K562 (cell line): ENCODE results near the gene EIF1B. TPM values are rescaled to one million over a fixed set of nuclear protein-coding genes. Genes with fewer than 3 reads are reported as not detected.

Experiments used
- EGR1 ChIP-seq: fragments of 450-650 bp; conservative IDR thresholded peaks from 2 replicates; pipeline ENCODE4 v1.6.1; 2017; ENCODE audit warnings: mild to moderate bottlenecking
- EP300 ChIP-seq: IDR thresholded peaks from 2 replicates; pipeline ENCODE4 v1.6.1; 2012; ENCODE audit warnings: low read length, improper control_type of control experiment
- EP400 ChIP-seq: fragments of 450-650 bp; IDR thresholded peaks from 2 replicates; pipeline ENCODE4 v1.6.1; 2017; ENCODE audit warnings: antibody characterized with exemption, mild to moderate bottlenecking, moderate library complexity
- GATAD2A ChIP-seq: fragments of 450-650 bp; IDR thresholded peaks from 2 replicates; pipeline ENCODE4 v1.6.1; 2017
- NELFE ChIP-seq: IDR thresholded peaks from 2 replicates; pipeline ENCODE4 v1.6.1; 2011; ENCODE audit warnings: mild to moderate bottlenecking; ENCODE audit not compliant: insufficient read depth, insufficient read length
- RBFOX2 ChIP-seq: fragments of 200-400 bp; formaldehyde crosslinking; IDR thresholded peaks from 2 replicates; pipeline ENCODE4 v1.6.1; 2017; ENCODE audit warnings: low read depth, mild to moderate bottlenecking, low read length, moderate library complexity
- RFX5 ChIP-seq: IDR thresholded peaks from 2 replicates; pipeline ENCODE4 v1.6.1; 2011; ENCODE audit warnings: low read depth, mild to moderate bottlenecking, improper control_type of control experiment, low read length
- TBL1XR1 ChIP-seq, 2 experiments: IDR thresholded peaks; 2 replicates each; pipeline ENCODE4 v1.6.1; 2012; ENCODE audit warnings: improper control_type of control experiment in 2 of 2, low read length in 2 of 2, mild to moderate bottlenecking in 1 of 2
- TEAD4 ChIP-seq, 2 experiments: sonication (generic) in 1 of 2; formaldehyde crosslinking in 1 of 2; IDR thresholded peaks; 2 replicates each; pipeline versions ENCODE4 v1.6.1 to v1.8.0; 2012 to 2022; ENCODE audit warnings: borderline replicate concordance in 1 of 2, inconsistent platforms in 1 of 2, low read length in 1 of 2, mild to moderate bottlenecking in 1 of 2, missing genetic modification reagents in 1 of 2
- YBX1 ChIP-seq: fragments of 450-650 bp; IDR thresholded peaks from 2 replicates; pipeline ENCODE4 v1.7.1; 2016; ENCODE audit warnings: mild to moderate bottlenecking
- ZFX ChIP-seq: sonication (generic); formaldehyde crosslinking; IDR thresholded peaks from 2 replicates; pipeline ENCODE4 v1.8.0; 2022; ENCODE audit warnings: mild to moderate bottlenecking, missing genetic modification reagents, moderate library complexity
- ZNF12 ChIP-seq: sonication (generic); formaldehyde crosslinking; IDR thresholded peaks from 2 replicates; pipeline ENCODE4 v1.4.0; 2020; ENCODE audit warnings: mild to moderate bottlenecking, missing genetic modification reagents
- ZNF23 ChIP-seq: fragments of 250-450 bp; sonication (Bioruptor Pico); IDR thresholded peaks from 2 replicates; pipeline ENCODE4 v1.4.0; 2020; ENCODE audit warnings: mild to moderate bottlenecking
- ZNF274 ChIP-seq: IDR thresholded peaks from 2 replicates; pipeline ENCODE4 v1.6.1; 2011; ENCODE audit warnings: low read depth, mild to moderate bottlenecking, low read length, moderate library complexity, borderline replicate concordance
- ZNF324 ChIP-seq: fragments of 250-450 bp; sonication (Bioruptor Pico); IDR thresholded peaks from 2 replicates; pipeline ENCODE4 v1.4.0; 2020; ENCODE audit warnings: mild to moderate bottlenecking
- polyA plus RNA-seq, 8 experiments: library from polyadenylated mRNA; depleted of rRNA in 4 of 8; stranded (reverse) in 5 of 8; unstranded in 3 of 8; fragments of >200 nt; fragmentation: Nextera tagmentation in 2 of 8; fragmentation: Illumina TruSeq in 1 of 8; extraction: Ambion mirVana in 2 of 8; extraction: Trizol in 1 of 8; gene quantifications; 2 replicates each; pipeline versions ENCODE4 v1.2.1 to v1.2.3, GENCODE V29; 2011 to 2014; ENCODE audit warnings: inconsistent platforms in 1 of 8, missing spikeins in 1 of 8
- total RNA-seq, 7 experiments: library from RNA; depleted of rRNA in 6 of 7; stranded (reverse); fragments of >200 nt in 6 of 7; fragmentation: Illumina TruSeq in 2 of 7; extraction: Trizol in 2 of 7; gene quantifications; 2 replicates each; pipeline versions ENCODE4 v1.2.1 to v1.2.3, GENCODE V29; 2011 to 2021; ENCODE audit warnings: low replicate concordance in 1 of 7
- TF ChIP-seq, protein P1 (sequence below): sonication (generic); formaldehyde crosslinking; IDR thresholded peaks from 2 replicates; pipeline ENCODE4 v1.8.0; 2023; ENCODE audit warnings: missing genetic modification reagents, mild to moderate bottlenecking, borderline replicate concordance
- TF ChIP-seq, protein P2 (sequence below): fragments of 450-650 bp; IDR thresholded peaks from 2 replicates; pipeline ENCODE4 v1.6.1; 2016; ENCODE audit warnings: borderline replicate concordance

EIF1B gene
- total and polyA plus RNA-seq, 9 of the 15 experiments (the other 6 are each of a cell fraction or from before 2014, with no cell fraction given), result 18.1 to 184 (median 78.9) TPM

DNA sequence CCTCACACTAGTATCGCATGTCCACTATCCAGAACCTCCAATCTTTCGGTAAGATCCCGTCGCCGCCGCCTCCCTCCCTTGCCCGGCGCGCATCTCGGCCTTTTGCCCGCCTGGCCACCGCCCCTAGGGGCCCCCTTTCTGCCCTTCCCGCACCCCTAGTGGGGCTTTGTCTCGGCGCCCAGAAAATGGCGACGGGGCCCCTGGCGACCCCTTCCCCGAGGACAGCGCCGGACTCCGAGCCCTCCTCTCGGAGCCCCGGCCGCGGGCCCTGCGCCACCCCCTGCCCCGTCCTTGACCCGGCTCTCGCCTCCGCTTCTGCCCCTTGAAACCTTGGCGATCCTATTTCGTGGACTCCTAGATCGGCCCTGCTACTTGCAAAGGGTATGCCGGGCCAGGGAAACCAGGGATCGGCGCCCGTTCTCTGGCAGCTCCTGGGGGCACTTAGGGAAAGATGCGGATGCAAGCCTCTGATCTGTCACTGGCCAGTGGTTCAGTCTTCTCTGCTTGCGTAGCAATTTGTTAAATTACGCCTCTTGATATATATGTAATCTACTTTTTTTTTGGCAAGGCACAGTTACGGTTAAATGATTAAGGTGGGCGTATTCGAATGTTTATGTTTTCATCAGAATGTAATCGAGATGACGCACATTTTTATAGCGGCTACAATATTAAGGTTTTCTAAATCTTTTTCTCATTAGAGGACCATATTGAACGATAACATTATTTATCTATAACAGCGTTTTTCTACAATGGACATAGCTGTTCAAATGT lies 603 bp downstream of the EIF1B start (continued):
- TF ChIP-seq RFX5 (no peak), NELFE (no peak), GATAD2A (peak; percentile 32; the same call in 1 of the 2 replicates), ZNF23 (no peak), RBFOX2 (peak; percentile 96), ZNF324 (no peak), EGR1 (no peak), ZNF12 (CRISPR knock-in tag) (no peak), TBL1XR1 (IDR thresholded peaks at IDR 0.05; ENCODE audit: low read length in 2 of 2) (no peak; a peak in 1 of 4 replicates), ZNF274 (no peak), EP300 (no peak), ZFX (CRISPR knock-in tag) (peak; percentile 69; the same call in 1 of the 2 replicates), YBX1 (no peak), TEAD4 (IDR thresholded peaks at IDR 0.05; ENCODE audit: low read length) (no peak), TEAD4 (CRISPR knock-in tag; IDR thresholded peaks at IDR 0.05; ENCODE audit: borderline replicate concordance) (0 out of 2 replicates have a peak, but pooled peaks have one; percentile 17), EP400 (peak; percentile 55; the same call in 1 of the 2 replicates)
- TF ChIP-seq, protein P1, sequence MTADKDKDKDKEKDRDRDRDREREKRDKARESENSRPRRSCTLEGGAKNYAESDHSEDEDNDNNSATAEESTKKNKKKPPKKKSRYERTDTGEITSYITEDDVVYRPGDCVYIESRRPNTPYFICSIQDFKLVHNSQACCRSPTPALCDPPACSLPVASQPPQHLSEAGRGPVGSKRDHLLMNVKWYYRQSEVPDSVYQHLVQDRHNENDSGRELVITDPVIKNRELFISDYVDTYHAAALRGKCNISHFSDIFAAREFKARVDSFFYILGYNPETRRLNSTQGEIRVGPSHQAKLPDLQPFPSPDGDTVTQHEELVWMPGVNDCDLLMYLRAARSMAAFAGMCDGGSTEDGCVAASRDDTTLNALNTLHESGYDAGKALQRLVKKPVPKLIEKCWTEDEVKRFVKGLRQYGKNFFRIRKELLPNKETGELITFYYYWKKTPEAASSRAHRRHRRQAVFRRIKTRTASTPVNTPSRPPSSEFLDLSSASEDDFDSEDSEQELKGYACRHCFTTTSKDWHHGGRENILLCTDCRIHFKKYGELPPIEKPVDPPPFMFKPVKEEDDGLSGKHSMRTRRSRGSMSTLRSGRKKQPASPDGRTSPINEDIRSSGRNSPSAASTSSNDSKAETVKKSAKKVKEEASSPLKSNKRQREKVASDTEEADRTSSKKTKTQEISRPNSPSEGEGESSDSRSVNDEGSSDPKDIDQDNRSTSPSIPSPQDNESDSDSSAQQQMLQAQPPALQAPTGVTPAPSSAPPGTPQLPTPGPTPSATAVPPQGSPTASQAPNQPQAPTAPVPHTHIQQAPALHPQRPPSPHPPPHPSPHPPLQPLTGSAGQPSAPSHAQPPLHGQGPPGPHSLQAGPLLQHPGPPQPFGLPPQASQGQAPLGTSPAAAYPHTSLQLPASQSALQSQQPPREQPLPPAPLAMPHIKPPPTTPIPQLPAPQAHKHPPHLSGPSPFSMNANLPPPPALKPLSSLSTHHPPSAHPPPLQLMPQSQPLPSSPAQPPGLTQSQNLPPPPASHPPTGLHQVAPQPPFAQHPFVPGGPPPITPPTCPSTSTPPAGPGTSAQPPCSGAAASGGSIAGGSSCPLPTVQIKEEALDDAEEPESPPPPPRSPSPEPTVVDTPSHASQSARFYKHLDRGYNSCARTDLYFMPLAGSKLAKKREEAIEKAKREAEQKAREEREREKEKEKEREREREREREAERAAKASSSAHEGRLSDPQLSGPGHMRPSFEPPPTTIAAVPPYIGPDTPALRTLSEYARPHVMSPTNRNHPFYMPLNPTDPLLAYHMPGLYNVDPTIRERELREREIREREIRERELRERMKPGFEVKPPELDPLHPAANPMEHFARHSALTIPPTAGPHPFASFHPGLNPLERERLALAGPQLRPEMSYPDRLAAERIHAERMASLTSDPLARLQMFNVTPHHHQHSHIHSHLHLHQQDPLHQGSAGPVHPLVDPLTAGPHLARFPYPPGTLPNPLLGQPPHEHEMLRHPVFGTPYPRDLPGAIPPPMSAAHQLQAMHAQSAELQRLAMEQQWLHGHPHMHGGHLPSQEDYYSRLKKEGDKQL (CRISPR knock-in tag), result no peak
- TF ChIP-seq, protein P2, sequence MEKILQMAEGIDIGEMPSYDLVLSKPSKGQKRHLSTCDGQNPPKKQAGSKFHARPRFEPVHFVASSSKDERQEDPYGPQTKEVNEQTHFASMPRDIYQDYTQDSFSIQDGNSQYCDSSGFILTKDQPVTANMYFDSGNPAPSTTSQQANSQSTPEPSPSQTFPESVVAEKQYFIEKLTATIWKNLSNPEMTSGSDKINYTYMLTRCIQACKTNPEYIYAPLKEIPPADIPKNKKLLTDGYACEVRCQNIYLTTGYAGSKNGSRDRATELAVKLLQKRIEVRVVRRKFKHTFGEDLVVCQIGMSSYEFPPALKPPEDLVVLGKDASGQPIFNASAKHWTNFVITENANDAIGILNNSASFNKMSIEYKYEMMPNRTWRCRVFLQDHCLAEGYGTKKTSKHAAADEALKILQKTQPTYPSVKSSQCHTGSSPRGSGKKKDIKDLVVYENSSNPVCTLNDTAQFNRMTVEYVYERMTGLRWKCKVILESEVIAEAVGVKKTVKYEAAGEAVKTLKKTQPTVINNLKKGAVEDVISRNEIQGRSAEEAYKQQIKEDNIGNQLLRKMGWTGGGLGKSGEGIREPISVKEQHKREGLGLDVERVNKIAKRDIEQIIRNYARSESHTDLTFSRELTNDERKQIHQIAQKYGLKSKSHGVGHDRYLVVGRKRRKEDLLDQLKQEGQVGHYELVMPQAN, result peak; percentile 41; the same call in 1 of the 2 replicates
